HT-29 (cell line): Measurements from ENCODE around the gene TYW3. TPM values are rescaled to one million over a fixed set of nuclear protein-coding genes. Genes with fewer than 3 reads are reported as not detected.
"Not testable (repeated sequence)": the region's sequence is repeated elsewhere in the genome, so short reads cannot be mapped to it uniquely, and the experiment has no call there.

Experiments
- DNase-seq: peaks from one replicate; pipeline ENCODE4 v3.0.0-alpha.2; 2015; ENCODE audit warnings: low spot score
- total RNA-seq: library from RNA; depleted of rRNA; stranded (reverse); fragments of >200 nt; shearing (Covaris generic); gene quantifications from 2 replicates; pipeline ENCODE4 v1.2.3, GENCODE V29; 2014

TYW3 gene
- total RNA-seq, 1 experiment from 2014 or later = 7.7 TPM

GRCh38 chr1:74731399-74732052 lies 1.4 kb upstream of the TYW3 start:
- DNase-seq = peak; percentile 83

GRCh38 chr1:74732071-74732946 lies 643 bp upstream of the TYW3 start:
- peak; percentile 4 for DNase-seq

GRCh38 chr1:74733604-74734484 lies 892 bp downstream of the TYW3 start:
- DNase-seq = peak; percentile 85

GRCh38 chr1:74737333-74737732 lies 4.4 kb downstream of the TYW3 start:
- DNase-seq = no peak

GRCh38 chr1:74740307-74740980 lies 7.5 kb downstream of the TYW3 start:
- DNase-seq = not testable (repeated sequence)

- DNase-seq = not testable (repeated sequence)
Observed at GRCh38 chr1:74745247-74745646, 12.3 kb downstream of the TYW3 start.

GRCh38 chr1:74748960-74749359 lies 16.0 kb downstream of the TYW3 start:
- DNase-seq = peak; percentile 29

- no peak for DNase-seq
Observed at GRCh38 chr1:74753104-74753503, 20.2 kb downstream of the TYW3 start.

GRCh38 chr1:74755475-74755874 lies 22.5 kb downstream of the TYW3 start:
- no peak for DNase-seq

- DNase-seq = not testable (repeated sequence)
Observed at GRCh38 chr1:74756650-74757049, 23.7 kb downstream of the TYW3 start.

GRCh38 chr1:74763807-74764206 lies 30.9 kb downstream of the TYW3 start:
- no peak for DNase-seq

GRCh38 chr1:74766579-74766978 lies 33.6 kb downstream of the TYW3 start:
- DNase-seq = no peak

GRCh38 chr1:74767490-74767889 lies 34.5 kb downstream of the TYW3 start:
- DNase-seq = peak; percentile 8

- DNase-seq = peak; percentile 70
Observed at GRCh38 chr1:74771913-74772515, 39.1 kb downstream of the TYW3 start.

GRCh38 chr1:74772945-74773344 lies 40.0 kb downstream of the TYW3 start:
- DNase-seq = no peak

- DNase-seq = no peak
Observed at GRCh38 chr1:74773582-74773981, 40.6 kb downstream of the TYW3 start.

- DNase-seq = no peak
Observed at GRCh38 chr1:74775735-74776134, 42.8 kb downstream of the TYW3 start.

GRCh38 chr1:74777525-74777924 lies 44.6 kb downstream of the TYW3 start:
- DNase-seq = no peak

GRCh38 chr1:74779750-74780149 lies 46.8 kb downstream of the TYW3 start:
- DNase-seq = no peak

- DNase-seq = no peak
Observed at GRCh38 chr1:74780594-74780993, 47.6 kb downstream of the TYW3 start.

GRCh38 chr1:74785944-74786343 lies 53.0 kb downstream of the TYW3 start:
- DNase-seq = no peak
